HG02642 (cell line): Measurements from ENCODE around the gene PGLYRP2.

ENCODE experiments used
- ATAC-seq: cut with Tn5 transposase; IDR thresholded peaks from one replicate; pipeline ENCODE4 v1.9.1; 2021; ENCODE audit warnings: mild to moderate bottlenecking; ENCODE audit not compliant: unreplicated experiment, poor library complexity

The PGLYRP2 gene

DNA sequence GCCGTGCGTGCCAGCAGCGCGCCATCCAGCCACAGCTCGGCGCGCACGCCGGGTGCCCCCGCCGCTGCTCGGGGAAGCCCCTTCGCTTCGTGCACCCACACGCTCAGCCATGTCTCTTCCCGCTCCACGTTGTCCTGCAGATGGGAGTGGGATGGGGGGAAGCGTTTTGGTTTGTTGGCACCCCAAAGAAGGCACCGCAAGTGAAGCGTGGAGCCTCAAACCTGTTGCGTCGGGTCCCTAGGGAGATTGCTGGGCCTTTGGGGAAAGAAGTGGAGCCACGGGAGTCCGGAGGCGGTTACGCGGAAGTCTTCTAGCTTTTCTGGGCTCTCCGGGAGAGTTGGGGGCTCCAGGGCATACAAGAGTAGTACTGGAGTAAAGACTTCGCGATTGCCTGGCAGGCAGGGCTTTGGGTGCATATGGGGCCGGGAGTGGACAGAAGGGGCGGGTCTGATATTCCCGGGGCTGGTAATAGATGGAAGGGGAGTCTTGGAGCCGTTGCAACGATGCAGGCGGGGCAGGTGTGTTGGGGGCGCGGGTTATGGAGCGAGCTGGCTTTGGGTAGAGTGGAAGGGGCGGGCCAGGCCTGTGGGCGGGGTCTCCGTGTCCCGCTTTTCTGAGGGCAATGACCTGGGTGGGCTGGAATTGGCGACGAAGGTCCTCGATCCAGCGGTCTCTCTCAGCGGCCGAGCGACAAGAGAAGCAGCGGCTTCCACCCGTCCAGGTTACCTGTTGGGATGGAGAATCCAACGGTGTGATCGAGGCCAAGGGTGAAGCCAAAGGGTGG is 21.4 kb downstream of the PGLYRP2 start:
- no peak for ATAC-seq

DNA sequence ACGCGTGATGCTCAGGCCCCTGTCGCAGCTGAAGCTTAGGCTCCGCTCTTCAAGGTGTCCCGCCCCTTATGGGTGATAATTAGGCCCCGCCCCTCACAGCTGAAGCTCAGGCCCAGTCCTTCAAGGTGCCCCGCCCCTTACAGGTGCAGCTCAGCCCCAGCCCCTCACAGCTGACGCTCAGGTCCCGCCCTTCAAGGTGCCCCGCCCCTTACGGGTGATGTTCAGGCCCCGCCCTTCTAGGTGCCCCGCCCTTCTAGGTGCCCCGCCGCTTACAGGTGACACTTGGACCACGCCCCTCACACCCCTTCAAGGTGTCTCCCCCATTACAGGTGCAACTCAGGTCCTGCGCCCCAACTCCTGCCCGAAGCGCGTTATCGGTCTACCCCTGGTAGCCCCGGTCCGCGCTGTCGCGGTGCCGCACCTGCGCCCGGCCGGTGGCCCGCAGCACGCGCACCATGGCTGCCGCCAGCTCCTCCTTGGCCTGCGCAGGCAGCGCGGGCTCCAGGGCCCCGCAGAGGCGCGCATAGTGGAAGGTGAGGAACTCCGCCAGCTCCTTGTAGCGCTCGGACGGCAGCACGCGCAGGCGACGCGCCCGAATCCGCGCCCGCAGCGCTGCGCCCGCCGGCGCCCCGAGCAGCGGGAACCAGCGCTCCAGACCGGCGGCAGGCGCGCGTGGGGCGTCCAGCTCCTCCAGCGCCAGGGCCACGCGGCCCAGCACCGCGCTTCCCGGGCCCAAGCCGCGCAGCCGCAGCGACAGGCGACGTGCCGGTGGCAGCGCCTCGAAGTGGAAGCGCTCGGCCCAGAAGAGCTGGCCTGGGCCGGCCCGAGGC is 22.2 kb downstream of the PGLYRP2 start:
- ATAC-seq, result no peak

DNA sequence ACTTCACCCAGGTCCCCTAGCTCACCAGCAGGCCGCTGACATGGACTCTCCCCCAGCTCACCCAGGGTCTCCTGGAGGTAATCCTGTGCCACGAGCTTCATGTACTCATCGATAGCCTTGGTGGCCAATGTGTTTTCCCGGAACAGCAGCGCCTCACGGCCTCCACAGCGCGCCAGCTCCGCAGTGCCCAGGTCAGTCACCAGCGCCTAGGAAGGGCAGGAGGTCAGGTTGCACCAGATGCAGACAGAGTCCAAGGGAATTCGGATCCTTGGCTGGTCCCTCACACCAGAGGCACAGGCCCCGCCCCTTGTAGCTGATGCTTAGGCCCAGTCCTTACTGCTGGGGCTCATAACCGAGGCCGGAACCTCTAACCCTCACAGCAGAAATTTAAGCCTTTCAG is 22.9 kb downstream of the PGLYRP2 start:
- ATAC-seq, result no peak

DNA sequence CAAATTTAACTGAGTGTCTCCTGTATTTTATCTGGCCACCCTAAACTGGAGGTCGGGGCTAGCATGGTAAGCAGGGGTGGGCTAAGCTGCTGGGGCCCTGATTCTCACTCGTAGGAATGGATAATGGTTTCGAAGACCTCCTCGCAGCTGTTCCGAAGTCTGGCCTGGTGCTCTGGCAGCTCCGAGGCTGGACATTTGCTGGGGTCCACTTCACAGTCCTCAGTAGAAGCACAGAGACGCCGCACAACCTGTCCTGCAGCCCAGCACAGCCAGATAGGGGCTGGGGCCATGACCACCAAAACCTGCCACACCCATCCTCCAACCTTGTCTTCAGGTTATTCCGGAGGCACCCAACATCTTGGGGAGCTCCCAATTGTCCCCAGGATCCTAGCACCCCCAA is 23.3 kb downstream of the PGLYRP2 start:
- no peak for ATAC-seq

DNA sequence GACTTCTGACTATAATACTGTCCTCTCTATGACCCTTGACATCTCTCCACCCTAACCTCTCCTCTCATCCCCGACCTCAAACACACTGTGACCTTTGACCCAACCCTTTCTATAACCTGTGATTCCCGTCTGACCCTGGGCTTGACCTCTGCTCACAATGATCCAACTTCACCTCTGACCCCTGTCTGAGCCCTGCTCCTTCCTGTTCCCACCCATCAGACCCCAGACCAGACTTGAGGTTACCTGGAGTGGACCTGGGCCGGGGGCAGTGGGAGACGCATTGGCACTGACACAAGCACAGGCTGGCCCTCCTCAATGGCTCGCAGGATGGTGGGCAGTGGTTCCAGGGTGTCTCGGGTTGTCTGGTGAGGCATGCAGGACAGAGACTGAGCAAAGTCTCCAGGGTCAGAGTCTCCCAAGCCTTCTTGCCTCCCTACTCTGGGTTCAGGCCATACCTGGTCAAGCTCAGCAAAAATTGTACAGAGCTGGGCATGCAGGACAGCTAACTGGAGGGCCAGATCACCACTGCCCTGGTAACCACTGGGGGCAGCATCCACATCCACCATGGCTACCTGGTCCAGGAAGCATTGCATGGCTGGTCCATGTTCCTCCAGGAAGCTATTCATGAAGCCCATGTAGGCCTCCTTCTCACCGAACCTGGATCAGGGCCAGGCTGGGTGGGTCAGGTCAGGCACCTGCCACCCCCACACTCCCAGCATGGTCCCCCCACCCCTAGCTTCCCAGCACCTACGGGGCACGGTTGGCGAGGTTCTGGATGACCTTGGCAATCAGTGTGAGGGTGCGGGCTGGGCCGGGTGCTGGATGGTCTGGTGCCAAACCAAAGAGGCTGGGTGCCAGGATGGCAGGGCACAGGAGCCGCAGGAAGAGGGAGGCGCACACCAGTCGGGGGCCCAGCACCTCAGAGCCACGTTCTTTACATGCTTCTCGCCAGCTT is 25.1 kb downstream of the PGLYRP2 start:
- ATAC-seq, result no peak

DNA sequence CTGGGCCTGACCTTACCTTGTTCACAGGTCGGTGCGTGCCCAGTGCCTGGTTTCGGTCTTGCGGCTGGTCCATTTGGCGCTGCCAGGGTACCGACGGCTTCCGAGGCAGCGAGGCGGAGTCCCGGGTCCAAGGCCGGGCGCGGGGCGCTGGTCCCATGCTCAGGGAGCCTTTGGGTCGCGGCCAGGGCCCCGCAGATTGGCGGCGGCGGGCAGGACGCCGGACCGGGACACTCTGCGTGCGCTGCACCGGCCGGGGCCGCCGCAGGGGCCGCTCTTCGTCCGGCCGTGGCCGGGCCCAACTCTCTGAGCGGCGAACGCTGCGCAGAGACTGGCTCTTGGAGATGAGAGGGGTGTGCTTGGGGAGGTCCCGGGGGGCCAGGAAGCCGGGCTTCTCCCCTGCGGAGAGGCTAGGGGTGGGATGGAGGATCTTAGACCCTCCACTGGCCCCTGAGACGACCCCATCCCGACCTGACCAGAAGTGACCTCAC is 26.2 kb downstream of the PGLYRP2 start:
- no peak for ATAC-seq

DNA sequence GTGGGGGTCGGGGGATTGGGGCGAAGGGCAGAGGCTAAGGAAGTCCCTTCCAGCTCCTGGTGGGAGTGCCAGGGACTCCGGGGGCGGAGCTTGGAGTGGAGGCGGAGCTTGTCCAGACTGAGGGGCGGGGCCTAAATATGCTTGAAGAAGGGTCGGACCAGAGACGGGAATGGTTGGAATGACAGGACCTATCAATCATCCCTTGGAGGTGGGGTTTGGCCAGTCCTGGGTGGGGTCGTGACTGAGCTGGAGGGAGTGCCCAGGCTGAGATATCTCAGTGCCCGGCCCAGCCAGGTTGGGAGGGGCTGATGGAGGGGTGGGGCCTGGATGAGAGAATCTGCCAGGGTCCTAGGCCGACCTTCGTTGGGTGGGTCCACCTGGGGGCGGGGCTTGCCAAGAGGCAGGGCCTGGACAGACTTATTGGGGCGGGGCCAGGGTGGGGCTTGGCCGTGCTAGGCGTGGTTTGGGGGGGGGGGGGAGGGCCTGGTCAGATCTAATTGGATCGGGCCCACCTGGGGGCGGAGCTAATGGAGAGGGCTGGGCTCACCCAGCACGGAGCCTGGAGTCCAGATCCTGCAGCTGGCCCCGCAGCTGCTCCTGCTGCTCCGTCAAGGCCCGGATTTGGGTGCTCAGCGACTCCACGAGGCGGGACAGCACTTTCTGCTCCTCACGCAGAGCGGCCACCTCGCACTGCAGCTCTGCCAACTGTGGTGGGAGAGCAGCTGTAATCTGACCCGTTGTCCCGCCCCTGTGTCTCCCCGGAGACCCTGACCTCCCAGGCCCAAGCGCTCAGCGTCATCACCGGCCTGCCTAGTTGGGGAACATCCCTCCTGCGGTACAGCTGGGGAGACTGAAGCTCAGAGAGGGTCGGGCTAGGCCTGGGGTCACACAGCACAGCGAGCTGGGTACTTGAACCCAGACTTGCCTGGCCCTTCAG is 26.9 kb downstream of the PGLYRP2 start:
- ATAC-seq, result no peak

DNA sequence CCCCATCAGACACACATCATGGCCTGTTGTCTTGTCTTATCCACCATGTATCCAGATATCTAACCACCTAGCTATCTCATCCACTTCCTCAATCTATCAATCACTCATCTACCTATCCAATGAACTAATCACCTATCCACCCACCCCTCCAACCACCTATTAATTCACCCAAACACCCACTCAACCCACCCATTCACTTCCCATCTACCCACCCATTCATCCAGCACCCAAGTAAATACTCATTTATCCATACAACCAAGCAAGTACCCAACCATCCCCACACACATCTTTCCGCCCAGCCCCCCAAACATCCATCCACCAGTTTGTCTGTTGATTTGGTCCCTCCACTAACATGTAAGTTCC is 28.8 kb downstream of the PGLYRP2 start:
- ATAC-seq, result no peak

DNA sequence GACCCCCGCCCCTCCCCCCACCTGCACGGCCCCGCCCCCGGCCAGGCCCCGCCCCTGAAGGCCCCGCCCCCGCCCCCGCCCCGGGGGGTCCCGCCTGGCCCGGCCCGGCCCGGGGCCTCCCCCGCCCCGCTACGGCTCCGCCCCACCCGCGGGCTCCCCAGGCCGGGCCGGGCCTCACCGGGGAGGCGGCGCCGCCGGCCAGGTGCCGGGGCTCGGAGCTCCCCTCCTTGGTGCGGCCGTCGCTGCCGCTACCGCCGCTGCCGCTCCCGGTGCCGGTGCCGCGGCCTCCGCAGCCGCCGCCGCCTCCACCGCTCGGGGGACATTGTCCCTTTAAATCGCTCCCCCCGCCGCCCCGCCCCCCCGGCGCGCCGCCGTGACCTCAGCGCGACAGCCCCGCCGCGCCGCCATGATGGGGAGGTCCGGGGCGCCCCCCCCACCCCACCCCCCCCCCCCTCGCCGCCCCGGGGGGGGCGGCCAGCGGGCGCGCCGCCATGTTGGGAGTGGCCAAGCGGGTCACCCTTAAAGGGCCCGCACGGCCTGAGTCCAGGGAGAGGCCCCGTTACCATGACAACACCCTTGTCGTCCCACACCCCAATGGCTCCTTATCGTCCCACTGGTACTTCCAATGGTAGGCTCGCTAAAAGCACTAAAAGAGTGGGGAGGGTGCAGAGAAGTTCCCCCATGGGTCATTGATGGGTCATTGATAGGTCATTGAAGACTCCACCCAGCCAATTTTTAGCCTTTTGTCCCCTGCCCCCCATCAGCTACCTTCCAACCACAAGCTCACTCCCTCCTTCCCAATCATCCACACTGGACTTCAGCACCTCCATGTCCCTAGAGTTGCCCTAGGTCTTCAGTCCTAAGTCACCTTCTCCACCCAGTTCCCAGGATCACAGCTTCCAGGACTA is 29.4 kb downstream of the PGLYRP2 start, which contains the start of gene WIZ:
Gene WIZ, minus strand, starts transcription at position 337 of the 908 bp plus-strand sequence. CDS start 1,649 bp downstream, outside the sequence.
- peak; percentile 52 for ATAC-seq

DNA sequence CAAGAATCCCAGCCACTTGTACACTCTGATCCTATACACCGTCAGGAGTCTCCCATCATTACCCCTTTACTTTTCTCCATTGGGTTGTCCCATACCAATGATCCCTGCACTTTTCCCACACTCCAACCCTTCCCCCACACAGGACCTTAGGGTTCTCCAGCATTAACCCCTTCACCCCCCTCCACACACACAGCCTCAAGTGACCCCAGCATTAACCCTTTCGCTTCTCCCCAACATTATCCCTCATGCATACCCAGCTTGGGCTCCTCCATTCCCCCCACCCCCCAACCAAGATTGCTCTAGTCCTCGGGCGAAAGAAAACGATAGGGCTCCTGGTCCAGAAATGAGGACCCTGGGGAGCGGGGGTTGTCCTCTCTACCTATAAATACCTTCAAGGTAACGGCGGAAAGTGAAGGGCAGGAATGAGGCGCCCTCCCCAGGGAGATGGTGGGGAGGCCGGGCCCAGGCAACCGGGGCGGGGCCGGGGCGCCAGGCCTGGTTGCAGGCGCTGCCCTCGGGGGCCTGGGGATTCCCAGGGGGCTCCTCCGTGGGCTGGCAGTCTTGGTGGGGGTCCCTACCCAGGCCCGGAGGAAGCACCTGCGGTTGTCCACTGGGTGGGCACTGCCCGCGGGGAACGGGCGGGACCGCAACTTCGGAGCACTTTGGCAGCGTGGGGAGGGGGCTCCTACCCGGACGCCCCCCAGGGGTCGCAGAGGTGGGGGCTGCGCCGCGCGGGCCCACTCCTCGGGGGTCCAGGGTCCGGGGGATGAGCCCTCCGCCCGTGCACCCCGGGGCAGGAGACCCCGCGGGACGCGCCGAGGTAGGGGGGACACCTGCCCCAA is 30.3 kb downstream of the PGLYRP2 start:
- ATAC-seq, result peak; percentile 10

DNA sequence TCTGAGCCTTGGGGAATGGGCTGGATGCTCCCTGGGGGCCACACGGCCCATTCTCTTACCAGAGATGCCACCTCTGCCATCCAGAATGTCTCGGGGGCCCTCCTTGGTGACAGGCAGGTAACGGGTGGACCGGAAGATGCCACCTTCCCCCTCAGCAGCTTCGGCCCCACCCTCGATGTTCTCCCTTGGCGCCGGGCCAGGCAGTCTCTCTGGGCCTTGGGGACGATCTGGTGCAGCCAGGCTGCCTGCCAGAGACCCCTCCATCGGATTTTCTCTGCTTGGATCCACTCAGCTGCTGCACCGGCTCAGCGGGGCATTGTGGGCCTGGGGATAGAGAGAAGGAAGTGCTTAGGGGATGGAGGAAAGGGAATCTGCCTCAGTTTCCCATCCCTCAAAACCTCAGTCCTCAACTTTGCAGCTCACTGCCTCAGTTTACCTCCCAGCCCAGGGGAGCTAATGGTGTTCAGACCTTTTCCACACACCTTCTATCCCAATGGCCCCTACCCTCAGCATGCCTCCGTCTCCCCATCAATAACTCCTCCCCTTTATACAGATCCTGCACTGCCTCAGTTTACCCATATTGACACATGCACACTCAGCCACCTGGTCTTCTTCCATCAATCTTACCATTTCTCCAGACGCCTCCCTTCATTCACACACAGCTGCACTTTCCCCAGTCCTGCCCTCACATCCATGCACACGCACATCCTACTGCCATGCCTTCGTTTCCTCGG is 31.1 kb downstream of the PGLYRP2 start:
- no peak for ATAC-seq

DNA sequence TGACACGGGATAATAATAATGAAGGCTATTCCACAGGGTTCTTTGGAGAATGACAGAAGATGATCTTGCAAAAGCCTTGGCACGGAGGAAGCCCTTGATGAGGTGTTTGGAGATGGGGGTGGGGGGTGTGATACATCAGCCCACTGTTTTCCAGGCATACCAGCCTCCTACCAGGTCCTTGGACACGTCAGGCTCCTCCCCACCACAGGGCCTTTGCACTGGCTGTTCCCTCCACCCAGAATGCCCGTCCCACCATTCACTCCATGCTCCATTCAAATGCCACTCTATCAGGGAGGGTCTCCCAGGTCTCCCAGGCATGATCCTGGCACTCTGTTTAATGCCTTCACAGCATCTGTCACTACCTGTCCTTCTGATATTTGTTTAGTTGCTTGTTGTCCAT is 32.2 kb downstream of the PGLYRP2 start:
- no peak for ATAC-seq

DNA sequence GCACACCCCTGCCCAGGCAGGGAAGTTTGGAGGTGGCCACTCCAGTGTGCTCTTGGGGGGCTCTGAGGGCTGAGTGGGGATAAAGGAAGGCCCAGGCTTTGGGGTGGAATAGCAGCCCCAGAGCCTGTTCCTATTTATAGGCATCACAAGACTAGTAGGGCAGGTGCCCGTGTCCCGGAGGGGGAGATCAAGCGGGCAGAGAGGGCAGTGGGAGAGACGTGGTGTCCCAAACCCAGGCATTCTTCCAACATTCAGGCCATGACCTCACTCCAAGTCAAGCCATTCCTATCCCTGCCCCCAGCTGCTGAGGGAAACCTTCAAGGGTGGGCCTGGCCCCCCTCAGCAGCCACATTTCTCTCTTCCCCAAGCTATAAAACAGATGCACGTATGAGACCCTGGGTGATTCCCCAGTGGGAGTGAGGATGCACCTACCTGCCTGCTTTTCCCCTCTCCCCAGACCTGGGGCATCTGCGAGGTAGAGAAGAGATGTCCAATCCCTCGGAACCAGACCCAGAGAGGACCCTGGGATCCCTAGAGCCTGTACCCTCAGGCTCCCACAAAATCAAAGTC is 33.4 kb downstream of the PGLYRP2 start:
- ATAC-seq, result no peak

DNA sequence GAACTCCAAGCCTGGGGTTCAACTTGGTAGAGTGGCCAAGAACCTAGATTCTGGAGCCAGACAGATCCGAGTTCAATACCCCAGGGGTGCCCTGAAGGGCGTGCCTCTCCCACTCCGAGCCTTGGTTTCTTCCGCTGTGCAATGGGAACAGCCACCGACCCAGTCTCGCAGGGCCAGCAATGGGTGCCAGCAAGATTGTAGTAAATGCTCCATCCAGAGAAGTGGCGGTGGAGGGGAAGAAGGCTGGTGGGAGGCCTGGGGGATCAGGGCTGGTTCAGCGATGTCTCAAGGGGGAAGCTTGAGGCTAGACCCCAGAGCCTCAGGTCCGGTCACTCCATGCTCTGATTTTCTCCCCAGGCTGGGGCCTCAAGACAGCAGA is 34.1 kb downstream of the PGLYRP2 start:
- ATAC-seq, result no peak

DNA sequence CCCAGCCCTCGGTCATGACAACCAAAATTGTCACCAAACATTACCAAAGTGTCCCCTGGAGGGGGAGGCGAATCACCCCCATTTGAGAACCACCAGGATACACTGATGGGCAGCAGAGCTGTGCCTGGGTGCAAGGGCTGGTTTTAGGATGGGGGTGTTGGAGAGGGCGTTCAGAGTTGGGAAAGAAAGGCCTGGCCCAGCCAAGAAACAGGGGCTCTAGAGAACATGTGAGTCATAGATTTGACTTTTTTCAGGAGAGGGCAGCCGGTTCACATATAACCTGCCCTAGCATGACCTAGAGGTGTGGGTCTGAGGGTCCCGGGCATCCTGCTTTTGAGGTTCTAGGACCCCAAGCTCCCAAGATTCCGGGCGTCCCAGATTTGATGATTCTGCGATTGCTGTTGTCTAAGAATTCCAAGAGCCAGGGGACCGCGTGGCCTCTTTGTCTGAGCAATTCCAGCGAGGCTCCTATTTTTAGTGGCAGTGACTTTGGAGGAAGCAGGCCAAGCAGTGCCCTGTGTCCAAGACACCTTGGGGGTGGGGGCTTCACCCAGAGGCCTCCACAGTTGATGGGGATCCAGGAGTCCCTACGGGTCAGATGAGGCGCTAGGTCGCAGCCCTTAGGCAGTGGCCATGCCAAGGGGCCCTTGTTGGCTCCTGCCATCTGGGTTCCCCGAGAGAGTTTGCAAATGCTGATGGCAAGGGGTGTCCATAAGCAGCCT is 34.6 kb downstream of the PGLYRP2 start:
- no peak for ATAC-seq

DNA sequence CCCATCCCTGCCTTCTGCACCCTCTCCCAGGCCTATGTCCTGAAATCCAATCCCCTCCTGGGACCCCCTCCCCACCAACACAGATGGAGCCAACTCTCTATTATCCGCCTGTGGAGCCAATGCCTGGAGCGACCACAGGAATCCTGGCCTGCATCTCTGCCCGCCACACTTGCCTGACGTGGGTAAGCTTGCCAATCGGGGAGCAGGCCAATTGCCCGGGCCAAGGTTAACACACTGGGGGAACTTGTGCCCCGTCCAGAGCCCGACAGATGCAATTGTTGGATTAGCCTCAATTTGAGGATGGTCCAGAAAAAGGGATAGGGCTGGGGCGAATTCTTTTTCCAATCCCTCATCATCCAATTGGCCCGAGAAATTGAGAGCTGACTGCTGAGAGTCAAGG is 35.5 kb downstream of the PGLYRP2 start:
- no peak for ATAC-seq
